HG02852 (cell line): ENCODE results near the gene ST3GAL3.

Source experiments
- ATAC-seq: cut with Tn5 transposase; IDR thresholded peaks from one replicate; pipeline ENCODE4 v1.9.1; 2021; ENCODE audit warnings: mild to moderate bottlenecking, moderate library complexity; ENCODE audit not compliant: unreplicated experiment

The ST3GAL3 gene

GRCh38 chr1:43977376-43978263, 270.3 kb downstream of the ST3GAL3 start:
- no peak for ATAC-seq

GRCh38 chr1:43978264-43978550, 270.9 kb downstream of the ST3GAL3 start:
- ATAC-seq = no peak

DNA sequence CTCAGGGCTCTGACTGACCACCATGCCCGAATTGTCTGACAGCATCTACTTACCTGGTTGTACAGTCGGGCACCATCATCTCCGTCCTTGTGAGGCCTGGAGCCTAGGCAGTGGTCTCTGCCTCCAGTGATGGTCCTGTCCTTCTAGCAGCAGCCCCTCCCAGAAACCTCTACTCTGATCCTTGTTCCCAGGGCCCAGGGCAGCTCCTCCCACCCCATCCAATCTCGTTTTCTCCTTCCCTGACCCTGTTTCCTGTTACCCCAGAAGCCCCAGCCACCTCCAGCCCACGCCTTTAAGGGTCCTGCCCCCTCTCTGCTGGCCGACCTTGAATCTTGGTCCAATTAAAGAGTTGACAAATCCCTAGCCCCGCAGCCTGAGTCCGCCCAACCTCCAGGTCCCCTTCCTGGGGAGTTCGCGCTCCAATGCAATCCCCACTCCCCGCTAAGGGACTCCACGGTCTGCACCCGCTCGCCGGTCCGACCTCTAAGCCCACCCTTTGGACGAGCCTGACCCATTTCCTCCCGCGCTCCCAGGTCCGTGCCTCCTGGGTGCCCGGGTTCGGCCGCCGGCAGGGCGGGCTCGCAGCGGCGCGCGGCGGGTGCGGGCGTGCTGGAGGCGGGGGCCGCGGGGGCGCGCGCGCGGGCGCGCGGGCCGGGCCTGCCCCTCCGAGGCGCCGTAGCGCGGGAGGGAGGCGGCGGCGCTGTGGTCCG, 271.4 kb downstream of the ST3GAL3 start, which contains the start of gene B4GALT2:
Gene B4GALT2, plus strand, starts transcription at position 660 of the 710 bp plus-strand sequence. CDS start 1,951 bp downstream, outside the sequence.
- no peak for ATAC-seq

GRCh38 chr1:43979261-43979527, 271.9 kb downstream of the ST3GAL3 start:
- ATAC-seq = no peak

DNA sequence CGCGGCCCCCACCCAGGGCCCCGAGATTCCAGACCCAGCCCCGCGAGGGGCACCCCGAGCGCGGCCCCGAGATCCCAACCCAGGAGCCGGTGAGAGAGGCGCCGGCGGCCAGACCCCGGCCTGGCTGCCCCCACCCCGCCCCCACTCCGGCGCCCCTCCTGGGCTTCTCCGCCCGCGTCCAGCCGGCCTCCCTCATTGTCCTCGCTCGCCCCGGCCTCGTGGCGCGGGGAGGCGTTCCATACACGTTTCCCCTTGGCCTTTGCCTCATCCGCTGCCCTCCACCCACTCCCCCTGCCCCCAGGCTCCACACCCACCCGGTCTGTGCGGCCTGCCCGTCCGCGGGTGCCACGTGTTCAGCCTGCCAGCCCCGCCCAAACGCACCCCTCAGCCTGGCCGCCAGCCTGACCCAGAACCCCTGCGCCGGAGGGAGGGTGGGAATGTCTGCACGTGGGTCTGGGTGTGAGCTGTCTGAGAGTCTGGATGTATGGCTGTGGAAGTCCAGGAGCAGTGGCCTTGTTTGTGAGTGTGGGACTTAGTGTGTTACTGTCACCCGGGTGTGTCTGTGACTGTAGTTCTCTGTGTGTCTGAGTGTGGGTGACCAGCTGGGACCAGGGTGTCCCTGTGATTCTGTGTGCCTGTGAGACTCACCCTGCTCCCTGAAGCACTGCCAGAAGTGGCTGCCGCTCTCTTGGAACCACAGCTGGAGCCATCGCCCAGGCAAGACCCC, 272.4 kb downstream of the ST3GAL3 start:
- no peak for ATAC-seq

- ATAC-seq = no peak
These were observed 273.2 kb downstream of the ST3GAL3 start for GRCh38 chr1:43980255-43981134.
